ENCODE measurements around the gene KLK3.
A peak's percentile ranks its signal among the peaks of the same experiment; 100 is the strongest.
"Not testable (repeated sequence)": the region's sequence is repeated elsewhere in the genome, so short reads cannot be mapped to it uniquely, and the experiment has no call there.

KLK3 gene

GRCh38 chr19:50854636-50855410 is at the start of gene KLK3:
Gene KLK3 (plus strand): TSS chr19:50854915. CDS start chr19:50854956, 41 bp downstream.
- DNase-seq (ENCODE audit: low read depth) = no peak

GRCh38 chr19:50808856-50809255 is 45.9 kb upstream of the KLK3 start:
- DNase-seq (ENCODE audit: low read depth) = no peak

GRCh38 chr19:50811622-50812238 is 43.0 kb upstream of the KLK3 start:
- not testable (repeated sequence) for DNase-seq (ENCODE audit: low read depth)

GRCh38 chr19:50812474-50812873 is 42.2 kb upstream of the KLK3 start:
- DNase-seq (ENCODE audit: low read depth) = no peak

- no peak for DNase-seq (ENCODE audit: low read depth)
These were observed 39.8 kb upstream of the KLK3 start for GRCh38 chr19:50814883-50815282.

- no peak for DNase-seq (ENCODE audit: low read depth)
These were observed 39.3 kb upstream of the KLK3 start for GRCh38 chr19:50815439-50815838.

GRCh38 chr19:50817941-50818858 is 36.5 kb upstream of the KLK3 start:
- DNase-seq (ENCODE audit: low read depth) = peak; percentile 28

- no peak for DNase-seq (ENCODE audit: low read depth)
These were observed 35.7 kb upstream of the KLK3 start for GRCh38 chr19:50818859-50819472.

GRCh38 chr19:50819636-50820035 is 35.1 kb upstream of the KLK3 start:
- DNase-seq (ENCODE audit: low read depth) = no peak

GRCh38 chr19:50820086-50820485 is 34.6 kb upstream of the KLK3 start:
- DNase-seq (ENCODE audit: low read depth) = no peak

GRCh38 chr19:50820549-50821247 is 34.0 kb upstream of the KLK3 start:
- DNase-seq (ENCODE audit: low read depth) = no peak

GRCh38 chr19:50821248-50821612 is 33.5 kb upstream of the KLK3 start:
- no peak for DNase-seq (ENCODE audit: low read depth)

- no peak for DNase-seq (ENCODE audit: low read depth)
These were observed 33.1 kb upstream of the KLK3 start for GRCh38 chr19:50821622-50822021.

GRCh38 chr19:50822661-50823208 is 32.0 kb upstream of the KLK3 start:
- DNase-seq (ENCODE audit: low read depth) = no peak

- DNase-seq (ENCODE audit: low read depth) = no peak
These were observed 31.2 kb upstream of the KLK3 start, which contains the start of gene KLK1 for GRCh38 chr19:50823389-50824042. Gene KLK1 (minus strand): TSS chr19:50823787. CDS start chr19:50823748, 39 bp downstream.

- DNase-seq (ENCODE audit: low read depth) = no peak
These were observed 28.0 kb upstream of the KLK3 start for GRCh38 chr19:50826492-50827240.

GRCh38 chr19:50827476-50827875 is 27.2 kb upstream of the KLK3 start:
- no peak for DNase-seq (ENCODE audit: low read depth)

- DNase-seq (ENCODE audit: low read depth) = no peak
These were observed 24.9 kb upstream of the KLK3 start for GRCh38 chr19:50829801-50830200.

- no peak for DNase-seq (ENCODE audit: low read depth)
These were observed 24.3 kb upstream of the KLK3 start for GRCh38 chr19:50830266-50831025.
